Mesenchymal stem cell (in vitro differentiated cells and primary cell): ENCODE measurements around the gene ATOX1.
"Not testable (repeated sequence)": the region's sequence is repeated elsewhere in the genome, so short reads cannot be mapped to it uniquely, and the experiment has no call there.

Experiments used
- DNase-seq: peaks from one replicate; pipeline ENCODE4 v3.0.0-alpha.2; 2013
- H2AFZ ChIP-seq: one replicate; pipeline ENCODE4 v1.6.1; 2013; ENCODE audit warnings: low read depth, mild to moderate bottlenecking, control low read depth, inconsistent platforms, low read length, moderate library complexity
- H2AK5ac ChIP-seq: 2 replicates; pipeline ENCODE4 v1.6.1; 2013; ENCODE audit warnings: low read length, moderate library complexity, mild to moderate bottlenecking, inconsistent platforms; ENCODE audit not compliant: severe bottlenecking
- H2BK120ac ChIP-seq: one replicate; pipeline ENCODE4 v1.6.1; 2013; ENCODE audit warnings: low read depth, mild to moderate bottlenecking, inconsistent platforms, low read length, moderate library complexity
- H2BK12ac ChIP-seq, 2 experiments: one replicate each; pipeline ENCODE4 v1.6.1; 2013; ENCODE audit warnings: inconsistent platforms in 2 of 2, low read length in 2 of 2, mild to moderate bottlenecking in 2 of 2, moderate library complexity in 2 of 2, control low read depth in 1 of 2
- H2BK15ac ChIP-seq: one replicate; pipeline ENCODE4 v1.6.1; 2013; ENCODE audit warnings: mild to moderate bottlenecking, low read depth, inconsistent platforms; ENCODE audit not compliant: poor library complexity, severe bottlenecking
- H2BK5ac ChIP-seq: 2 replicates; pipeline ENCODE4 v1.6.1; 2013; ENCODE audit warnings: low read depth, mild to moderate bottlenecking, low read length, control low read depth, inconsistent platforms; ENCODE audit not compliant: poor library complexity, severe bottlenecking
- H3K14ac ChIP-seq, 2 experiments: one replicate each; pipeline ENCODE4 v1.6.1; 2013; ENCODE audit warnings: inconsistent platforms in 2 of 2, low read length in 2 of 2, control low read depth in 1 of 2, mild to moderate bottlenecking in 1 of 2, moderate library complexity in 1 of 2
- H3K18ac ChIP-seq, 2 experiments: one replicate each; pipeline ENCODE4 v1.6.1; 2013; ENCODE audit warnings: inconsistent platforms in 2 of 2, low read length in 2 of 2, control low read depth in 1 of 2, low read depth in 1 of 2, mild to moderate bottlenecking in 1 of 2
- H3K23ac ChIP-seq, 2 experiments: one replicate each; pipeline ENCODE4 v1.6.1; 2013; ENCODE audit warnings: inconsistent platforms in 2 of 2, low read length in 2 of 2, mild to moderate bottlenecking in 2 of 2, moderate library complexity in 2 of 2, control low read depth in 1 of 2
- H3K27ac ChIP-seq: 2 replicates; pipeline ENCODE4 v1.5.1; 2013; ENCODE audit warnings: mild to moderate bottlenecking, moderate library complexity, low read length, control low read depth, inconsistent platforms; ENCODE audit not compliant: poor library complexity, severe bottlenecking
- H3K27me3 ChIP-seq, 2 experiments: 2 replicates each; pipeline versions ENCODE4 v1.6.1 to v1.7.0; 2013; ENCODE audit warnings: low read length in 2 of 2, mild to moderate bottlenecking in 2 of 2, moderate library complexity in 2 of 2, control low read depth in 1 of 2, inconsistent platforms in 1 of 2; ENCODE audit not compliant: control insufficient read depth in 1 of 2, insufficient read depth in 1 of 2
- H3K36me3 ChIP-seq, 2 experiments: 2 replicates each; pipeline versions ENCODE4 v1.6.1 to v1.7.0; 2013; ENCODE audit warnings: low read length in 2 of 2, control low read depth in 1 of 2, inconsistent platforms in 1 of 2, low read depth in 1 of 2, mild to moderate bottlenecking in 1 of 2; ENCODE audit not compliant: insufficient read depth in 2 of 2, control insufficient read depth in 1 of 2
- H3K4ac ChIP-seq, 2 experiments: one replicate each; pipeline ENCODE4 v1.6.1; 2013; ENCODE audit warnings: inconsistent platforms in 2 of 2, low read length in 2 of 2, mild to moderate bottlenecking in 2 of 2, moderate library complexity in 2 of 2, control low read depth in 1 of 2, low read depth in 1 of 2
- H3K4me1 ChIP-seq: 2 replicates; pipeline ENCODE4 v1.6.1; 2013; ENCODE audit warnings: low read depth, low read length, control low read depth; ENCODE audit not compliant: control insufficient read depth, insufficient read depth
- H3K4me2 ChIP-seq: 2 replicates; pipeline ENCODE4 v1.6.1; 2013; ENCODE audit warnings: low read length, mild to moderate bottlenecking, inconsistent platforms; ENCODE audit not compliant: poor library complexity, severe bottlenecking
- H3K4me3 ChIP-seq, 2 experiments: 2 replicates each; pipeline versions ENCODE4 v1.5.1 to v1.7.0; 2013; ENCODE audit warnings: low read length in 2 of 2, mild to moderate bottlenecking in 2 of 2, control low read depth in 1 of 2, low read depth in 1 of 2; ENCODE audit not compliant: insufficient read depth in 1 of 2
- H3K79me1 ChIP-seq: replicated peaks from 2 replicates; pipeline ENCODE4 v1.6.1; 2013; ENCODE audit warnings: mild to moderate bottlenecking, control low read depth, low read length, inconsistent platforms; ENCODE audit not compliant: poor library complexity, severe bottlenecking
- H3K9ac ChIP-seq: 2 replicates; pipeline ENCODE4 v1.7.0; 2013; ENCODE audit warnings: mild to moderate bottlenecking, low read length, moderate library complexity
- H3K9me3 ChIP-seq: 2 replicates; pipeline ENCODE4 v1.7.0; 2013; ENCODE audit warnings: mild to moderate bottlenecking, low read length; ENCODE audit not compliant: control insufficient read depth
- H4K8ac ChIP-seq: one replicate; pipeline ENCODE4 v1.6.1; 2013; ENCODE audit warnings: inconsistent platforms, mild to moderate bottlenecking, low read length, moderate library complexity
- H4K91ac ChIP-seq: one replicate; pipeline ENCODE4 v1.6.1; 2013; ENCODE audit warnings: mild to moderate bottlenecking, low read length, inconsistent platforms
- WGBS: methylation state at CpG from one replicate; pipeline ENCODE4 v1.1.7; 2013; ENCODE audit warnings: mixed read lengths; 5-methylcytosine and 5-hydroxymethylcytosine counted together

The ATOX1 gene

GRCh38 chr5:151786468-151786867 lies 28.0 kb upstream of the ATOX1 start:
- Histone ChIP-seq H4K91ac (no peak overlapping the region), H3K4me1 (peaks cover 12% of the 10 kb centered on the region), H3K9ac (no peak overlapping the region), H2AFZ (no peak overlapping the region), H3K4me2 (no peak overlapping the region), H2BK120ac (no peak overlapping the region), H3K9me3 (no peaks in the 10 kb centered on the region), H3K4me3 (no peak overlapping the region), H2BK5ac (no peak overlapping the region), H2AK5ac (no peak overlapping the region), H3K18ac (no peak overlapping the region), H3K4ac (no peak overlapping the region), H3K27me3 (no peaks in the 10 kb centered on the region), H2BK15ac (no peak overlapping the region), H3K27ac (no peak overlapping the region), H3K14ac (no peak overlapping the region), H4K8ac (no peak overlapping the region), H3K79me1 (peaks cover 7% of the 10 kb centered on the region), H3K36me3 (peaks cover 18 to 52% of the 10 kb centered on the region in 2 experiments), H2BK12ac (no peak overlapping the region), H3K23ac (no peak overlapping the region)
- DNase-seq = no peak
- WGBS = 92% methylated on average over 4 of the region's 4 CpGs

GRCh38 chr5:151784141-151784540 lies 25.7 kb upstream of the ATOX1 start:
- Histone ChIP-seq H3K36me3 (peaks cover 13 to 29% of the 10 kb centered on the region in 2 experiments), H3K27me3 (no peaks in the 10 kb centered on the region), H2AFZ (no peak overlapping the region), H3K27ac (no peak overlapping the region), H3K23ac (no peak overlapping the region), H3K4me3 (no peak overlapping the region), H2BK15ac (no peak overlapping the region), H3K4me1 (peaks cover 16% of the 10 kb centered on the region), H2BK12ac (no peak overlapping the region), H4K91ac (no peak overlapping the region), H3K14ac (no peak overlapping the region), H2AK5ac (no peak overlapping the region), H4K8ac (no peak overlapping the region), H3K4ac (no peak overlapping the region), H3K18ac (no peak overlapping the region), H3K9ac (no peak overlapping the region), H3K9me3 (no peaks in the 10 kb centered on the region), H3K4me2 (no peak overlapping the region), H2BK120ac (no peak overlapping the region), H2BK5ac (no peak overlapping the region), H3K79me1 (peaks cover 3% of the 10 kb centered on the region)
- DNase-seq = no peak
- WGBS = 70% methylated on average over 2 of the region's 3 CpGs

- not testable (repeated sequence) for H3K14ac ChIP-seq, H3K27me3 ChIP-seq, H3K9me3 ChIP-seq, H3K9ac ChIP-seq, H3K4me3 ChIP-seq, H3K4me2 ChIP-seq, H3K4ac ChIP-seq, H2BK120ac ChIP-seq, H3K23ac ChIP-seq, H3K27ac ChIP-seq, H2AFZ ChIP-seq, H2BK15ac ChIP-seq, H2BK5ac ChIP-seq, H2BK12ac ChIP-seq, H4K91ac ChIP-seq, DNase-seq, H3K18ac ChIP-seq, H2AK5ac ChIP-seq, H3K79me1 ChIP-seq, H4K8ac ChIP-seq
- Histone ChIP-seq H3K4me1 (peaks cover 15% of the 10 kb centered on the region), H3K36me3 (peaks cover 11 to 27% of the 10 kb centered on the region in 2 experiments)
- 97% methylated on average over 7 of the region's 16 CpGs for WGBS
Measured at GRCh38 chr5:151783664-151784063, 25.2 kb upstream of the ATOX1 start.

DNA sequence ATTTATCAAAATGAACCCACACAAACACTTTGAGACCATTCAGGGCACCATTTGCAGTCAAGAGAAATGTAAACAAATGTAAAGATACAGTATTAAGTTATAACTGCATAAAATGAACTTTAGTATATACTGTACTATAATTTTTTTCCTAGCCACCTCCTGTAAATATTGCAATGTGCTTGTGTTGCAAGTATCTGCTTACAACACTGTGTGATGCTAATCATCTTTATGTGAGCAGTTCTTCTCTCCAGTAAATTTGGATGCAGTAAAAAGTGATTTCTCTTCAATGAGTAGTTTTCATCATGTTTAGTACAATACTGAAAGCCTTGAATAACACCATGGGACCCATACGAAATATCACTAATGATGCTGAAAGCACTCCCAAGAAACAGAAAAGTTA lies 22.8 kb upstream of the ATOX1 start:
- Histone ChIP-seq H3K9ac (no peak overlapping the region), H3K14ac (no peak overlapping the region), H3K4me3 (no peak overlapping the region), H3K27ac (no peak overlapping the region), H4K8ac (no peak overlapping the region), H2AFZ (no peak overlapping the region), H3K4ac (no peak overlapping the region), H4K91ac (no peak overlapping the region), H3K4me1 (peaks cover 11% of the 10 kb centered on the region), H3K9me3 (no peaks in the 10 kb centered on the region), H3K79me1 (no peaks in the 10 kb centered on the region), H3K18ac (no peak overlapping the region), H2BK5ac (no peak overlapping the region), H2BK15ac (no peak overlapping the region), H2AK5ac (no peak overlapping the region), H3K27me3 (no peaks in the 10 kb centered on the region), H3K23ac (no peak overlapping the region), H3K4me2 (no peak overlapping the region), H3K36me3 (peaks cover 4 to 16% of the 10 kb centered on the region in 2 experiments), H2BK12ac (no peak overlapping the region), H2BK120ac (no peak overlapping the region)
- WGBS = no CpG with 5 or more reads among the region's 1 CpG
- DNase-seq = no peak
